Neural progenitor cell (in vitro differentiated cells): ENCODE data around the gene ITIH5.

Source experiments
- EZH2 ChIP-seq: fragments of 200-600 bp; sonication (generic); IDR thresholded peaks from 2 replicates; pipeline ENCODE4 v1.6.1; 2017; ENCODE audit warnings: antibody characterized with exemption, mild to moderate bottlenecking, moderate library complexity
- EZH2phosphoT487 ChIP-seq: fragments of 200-600 bp; sonication (generic); IDR thresholded peaks from 2 replicates; pipeline ENCODE4 v1.6.1; 2017; ENCODE audit warnings: antibody characterized with exemption
- TF ChIP-seq, protein P1 (sequence below): fragments of 200-600 bp; sonication (generic); IDR thresholded peaks from 2 replicates; pipeline ENCODE4 v1.5.1; 2017; ENCODE audit warnings: antibody characterized with exemption, mild to moderate bottlenecking

DNA sequence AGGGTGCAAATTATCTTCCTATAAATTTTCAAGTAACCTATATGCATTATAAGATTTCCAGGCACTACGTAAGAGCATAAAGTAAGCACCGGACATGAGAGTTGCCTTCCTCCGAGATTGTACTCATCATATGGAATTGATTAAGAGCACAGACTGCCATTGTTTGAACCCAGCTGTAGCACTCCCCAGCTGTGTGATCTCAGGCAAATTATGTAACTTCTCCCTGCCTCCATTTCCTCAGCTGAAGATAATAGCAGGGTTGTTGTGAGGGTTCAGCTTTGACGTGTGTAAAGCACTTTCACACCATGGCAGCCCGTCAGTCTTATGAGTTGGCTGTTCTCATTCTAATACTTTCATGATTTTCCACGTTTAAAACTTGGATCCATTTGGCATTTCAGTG lies 122.6 kb downstream of the ITIH5 start:
- TF ChIP-seq, protein P1, sequence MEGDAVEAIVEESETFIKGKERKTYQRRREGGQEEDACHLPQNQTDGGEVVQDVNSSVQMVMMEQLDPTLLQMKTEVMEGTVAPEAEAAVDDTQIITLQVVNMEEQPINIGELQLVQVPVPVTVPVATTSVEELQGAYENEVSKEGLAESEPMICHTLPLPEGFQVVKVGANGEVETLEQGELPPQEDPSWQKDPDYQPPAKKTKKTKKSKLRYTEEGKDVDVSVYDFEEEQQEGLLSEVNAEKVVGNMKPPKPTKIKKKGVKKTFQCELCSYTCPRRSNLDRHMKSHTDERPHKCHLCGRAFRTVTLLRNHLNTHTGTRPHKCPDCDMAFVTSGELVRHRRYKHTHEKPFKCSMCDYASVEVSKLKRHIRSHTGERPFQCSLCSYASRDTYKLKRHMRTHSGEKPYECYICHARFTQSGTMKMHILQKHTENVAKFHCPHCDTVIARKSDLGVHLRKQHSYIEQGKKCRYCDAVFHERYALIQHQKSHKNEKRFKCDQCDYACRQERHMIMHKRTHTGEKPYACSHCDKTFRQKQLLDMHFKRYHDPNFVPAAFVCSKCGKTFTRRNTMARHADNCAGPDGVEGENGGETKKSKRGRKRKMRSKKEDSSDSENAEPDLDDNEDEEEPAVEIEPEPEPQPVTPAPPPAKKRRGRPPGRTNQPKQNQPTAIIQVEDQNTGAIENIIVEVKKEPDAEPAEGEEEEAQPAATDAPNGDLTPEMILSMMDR, result no peak
- TF ChIP-seq EZH2, result no peak
- TF ChIP-seq EZH2phosphoT487, result no peak
